IMR-90 (cell line): ENCODE data around the gene SAMD11. TPM values are rescaled to one million over a fixed set of nuclear protein-coding genes. Genes with fewer than 3 reads are reported as not detected.

Experiments
- ATAC-seq: fragments of 200-7000 bp; cut with Tn5 transposase; 2 replicates; pipeline ENCODE4 v1.9.1; 2020; ENCODE audit warnings: low read depth, mild to moderate bottlenecking, moderate library complexity
- BruUV-seq: library from RNA; stranded (reverse); fragments of 400-500 nt; replicated peaks from 2 replicates; lab custom pipeline; 2021; lab: Mats Ljungman, UMichigan
- CTCF ChIA-PET: fragments of 300-600 bp; formaldehyde crosslinking; extraction: SDS; loops from one replicate; lab custom pipeline; 2021; ENCODE audit warnings: antibody characterized with exemption; lab: Yijun Ruan, JAX
- POLR2A ChIA-PET: fragments of 300-600 bp; sonication (Branson Sonifier 250); formaldehyde crosslinking; loops from one replicate; lab custom pipeline; 2022; ENCODE audit warnings: antibody characterized with exemption; ENCODE audit not compliant: unreplicated experiment; lab: Charles Lee
- DNase-seq: peaks from one replicate; pipeline ENCODE4 v3.0.0; 2013
- H2AFZ ChIP-seq: replicated peaks from 2 replicates; pipeline ENCODE3; 2013; ENCODE audit warnings: low read length, mild to moderate bottlenecking; ENCODE audit not compliant: poor library complexity
- H2AK5ac ChIP-seq: 2 replicates; pipeline ENCODE4 v1.6.1; 2013; ENCODE audit warnings: low read depth, low read length, inconsistent platforms
- H2AK9ac ChIP-seq: replicated peaks from 2 replicates; pipeline ENCODE3; 2013; ENCODE audit warnings: mild to moderate bottlenecking, low read depth, low read length, moderate library complexity; ENCODE audit not compliant: poor library complexity
- H2BK120ac ChIP-seq: 2 replicates; pipeline ENCODE4 v1.6.1; 2013; ENCODE audit warnings: low read depth, low read length, inconsistent platforms
- H2BK15ac ChIP-seq: 3 replicates; pipeline ENCODE4 v1.6.1; 2013; ENCODE audit warnings: low read depth, low read length, inconsistent platforms
- H2BK20ac ChIP-seq: 2 replicates; pipeline ENCODE4 v1.6.1; 2013; ENCODE audit warnings: low read depth, mild to moderate bottlenecking, inconsistent platforms, low read length, moderate library complexity
- H2BK5ac ChIP-seq: 2 replicates; pipeline ENCODE4 v1.6.1; 2013; ENCODE audit warnings: mild to moderate bottlenecking, low read depth, low read length, inconsistent platforms; ENCODE audit not compliant: poor library complexity, severe bottlenecking
- H3K14ac ChIP-seq: replicated peaks from 2 replicates; pipeline ENCODE4 v1.6.1; 2013; ENCODE audit warnings: low read depth, low read length, inconsistent platforms
- H3K18ac ChIP-seq: 2 replicates; pipeline ENCODE4 v1.6.1; 2013; ENCODE audit warnings: low read depth, low read length, control low read depth
- H3K23ac ChIP-seq: 2 replicates; pipeline ENCODE4 v1.6.1; 2013; ENCODE audit warnings: low read depth, low read length, inconsistent platforms
- H3K27ac ChIP-seq: 2 replicates; pipeline ENCODE4 v1.5.1; 2013; ENCODE audit warnings: mild to moderate bottlenecking, control low read depth, low read length; ENCODE audit not compliant: insufficient read depth
- H3K27me3 ChIP-seq: 2 replicates; pipeline ENCODE4 v1.6.1; 2013; ENCODE audit warnings: low read length; ENCODE audit not compliant: control insufficient read depth, insufficient read depth
- H3K36me3 ChIP-seq: 2 replicates; pipeline ENCODE4 v1.6.1; 2013; ENCODE audit warnings: low read length, mixed read lengths; ENCODE audit not compliant: control insufficient read depth, insufficient read depth
- H3K4ac ChIP-seq: 2 replicates; pipeline ENCODE4 v1.6.1; 2013; ENCODE audit warnings: low read depth, low read length, inconsistent platforms
- H3K4me1 ChIP-seq: 2 replicates; pipeline ENCODE4 v1.6.1; 2013; ENCODE audit warnings: low read length, mixed read lengths; ENCODE audit not compliant: control insufficient read depth, insufficient read depth
- H3K4me2 ChIP-seq: 2 replicates; pipeline ENCODE4 v1.6.1; 2013; ENCODE audit warnings: low read depth, mild to moderate bottlenecking, control low read depth, low read length, moderate library complexity
- H3K4me3 ChIP-seq: 2 replicates; pipeline ENCODE4 v1.5.1; 2013; ENCODE audit warnings: low read depth, mild to moderate bottlenecking, control low read depth, low read length, moderate library complexity; ENCODE audit not compliant: insufficient read depth
- H3K56ac ChIP-seq: 2 replicates; pipeline ENCODE4 v1.6.1; 2013; ENCODE audit warnings: low read length, inconsistent platforms; ENCODE audit not compliant: insufficient read depth; ENCODE audit errors: extremely low read depth
- H3K79me1 ChIP-seq, 2 experiments: 2 replicates each; pipeline ENCODE4 v1.6.1; 2013; ENCODE audit warnings: low read length in 2 of 2, inconsistent platforms in 1 of 2, low read depth in 1 of 2
- H3K9ac ChIP-seq: 2 replicates; pipeline ENCODE4 v1.6.1; 2013; ENCODE audit warnings: low read depth, low read length, control low read depth
- H3K9me1 ChIP-seq: 2 replicates; pipeline ENCODE4 v1.6.1; 2013; ENCODE audit warnings: low read length, inconsistent platforms; ENCODE audit not compliant: insufficient read depth
- H3K9me3 ChIP-seq: 2 replicates; pipeline ENCODE4 v1.6.1; 2013; ENCODE audit warnings: low read length; ENCODE audit not compliant: control insufficient read depth, insufficient read depth
- H4K20me1 ChIP-seq: 2 replicates; pipeline ENCODE4 v1.6.1; 2013; ENCODE audit warnings: low read length, inconsistent platforms; ENCODE audit not compliant: insufficient read depth
- H4K5ac ChIP-seq: 2 replicates; pipeline ENCODE4 v1.6.1; 2013; ENCODE audit warnings: mild to moderate bottlenecking, low read depth, low read length, control low read depth
- H4K8ac ChIP-seq, 2 experiments: 2 replicates each; pipeline ENCODE4 v1.6.1; 2013; ENCODE audit warnings: low read depth in 2 of 2, low read length in 2 of 2, control low read depth in 1 of 2, inconsistent platforms in 1 of 2
- H4K91ac ChIP-seq: 2 replicates; pipeline ENCODE4 v1.6.1; 2013; ENCODE audit warnings: low read depth, low read length, inconsistent platforms; ENCODE audit not compliant: insufficient read depth
- BHLHE40 ChIP-seq: fragments of 150-350 bp; IDR thresholded peaks from 2 replicates; pipeline ENCODE4 v1.6.1; 2016; ENCODE audit warnings: mild to moderate bottlenecking, low read depth, low read length
- CHD1 ChIP-seq: IDR thresholded peaks from 2 replicates; pipeline ENCODE4 v1.6.1; 2012; ENCODE audit warnings: low read depth, low read length, improper control_type of control experiment
- CTCF ChIP-seq: conservative IDR thresholded peaks from 2 replicates; pipeline ENCODE4 v1.5.1; 2012; ENCODE audit warnings: mild to moderate bottlenecking, low read depth, low read length, improper control_type of control experiment
- FOS ChIP-seq: fragments of 150-350 bp; IDR thresholded peaks from 2 replicates; pipeline ENCODE4 v1.6.1; 2016; ENCODE audit warnings: low read depth, low read length
- MAZ ChIP-seq: IDR thresholded peaks from 2 replicates; pipeline ENCODE4 v1.6.1; 2012; ENCODE audit warnings: low read depth, mild to moderate bottlenecking, low read length, improper control_type of control experiment, moderate library complexity, borderline replicate concordance
- MXI1 ChIP-seq: IDR thresholded peaks from 2 replicates; pipeline ENCODE4 v1.6.1; 2012; ENCODE audit warnings: low read depth, mild to moderate bottlenecking, low read length, moderate library complexity, borderline replicate concordance
- NFE2L2 ChIP-seq: fragments of 150-350 bp; IDR thresholded peaks from 2 replicates; pipeline ENCODE4 v1.6.1; 2016; ENCODE audit warnings: low read depth, mild to moderate bottlenecking, low read length
- RAD21 ChIP-seq: IDR thresholded peaks from 2 replicates; pipeline ENCODE4 v1.6.1; 2012; ENCODE audit warnings: low read length, improper control_type of control experiment
- RFX5 ChIP-seq: IDR thresholded peaks from 2 replicates; pipeline ENCODE4 v1.8.0; 2012; ENCODE audit warnings: low read depth, mild to moderate bottlenecking, low read length, moderate library complexity
- SMC3 ChIP-seq: fragments of 150-350 bp; IDR thresholded peaks from 2 replicates; pipeline ENCODE4 v1.6.1; 2016; ENCODE audit warnings: low read depth, mild to moderate bottlenecking, antibody characterized with exemption, low read length, moderate library complexity
- WGBS, 2 experiments: methylation state at CpG; one replicate each; pipeline versions ENCODE4 v1.1.5 to v1.1.7; 2013; ENCODE audit warnings: missing lambda C conversion rate in 2 of 2; ENCODE audit not compliant: insufficient read length in 1 of 2; ENCODE audit errors: extremely low coverage in 2 of 2; 5-methylcytosine and 5-hydroxymethylcytosine counted together
- dilution Hi-C: fragments of 300-500 bp; cut with HindIII; formaldehyde crosslinking; loops from one replicate; pipeline ENCODE4 v1.14.3; 2018; ENCODE audit warnings: low sequenced_read_pairs; ENCODE audit not compliant: unreplicated experiment
- in situ Hi-C: fragments of 300-500 bp; cut with MboI; formaldehyde crosslinking; loops from 3 replicates; pipeline ENCODE4 v1.14.3; 2019; ENCODE audit warnings: low sequenced_read_pairs, inconsistent platforms, mixed read lengths
- intact Hi-C: fragments of 100-400 bp; cut with micrococcal nuclease; formaldehyde crosslinking; loops from 2 replicates; pipeline ENCODE4 v1.10.0; 2022
- polyA plus RNA-seq, 3 experiments: library from polyadenylated mRNA; depleted of rRNA; stranded (reverse); fragments of >200 nt; gene quantifications; 2 replicates each; pipeline ENCODE4 v1.2.3, GENCODE V29; 2012; ENCODE audit warnings: low replicate concordance in 1 of 3
- total RNA-seq: library from RNA; depleted of rRNA; stranded (reverse); fragments of >200 nt; gene quantifications from 2 replicates; pipeline ENCODE4 v1.2.3, GENCODE V29; 2012

The SAMD11 gene
- total and polyA plus RNA-seq, 2 of the 4 experiments (the other 2 are of a cell fraction): 5.9 to 22.9 TPM

GRCh38 chr1:923991-924655 is 400 bp downstream of the SAMD11 start:
- DNase-seq: no peak
- Histone ChIP-seq H3K27ac (peak overlapping the region; percentile 23; the same call in 1 of the 2 replicates), H3K9ac (peak overlapping the region; percentile 63; the same call in 1 of the 2 replicates), H3K56ac (no peak overlapping the region), H2AFZ (peak overlapping the region; percentile 80), H2AK5ac (no peak overlapping the region), H2BK120ac (no peak overlapping the region), H2BK5ac (peak overlapping the region; percentile 76), H3K18ac (no peak overlapping the region), H3K4me1 (peaks cover 15% of the 10 kb centered on the region), H2AK9ac (no peak overlapping the region), H3K9me3 (no peaks in the 10 kb centered on the region), H2BK20ac (no peak overlapping the region), H3K14ac (no peak overlapping the region), H4K5ac (no peak overlapping the region), H3K4me2 (peak overlapping the region; percentile 65), H4K91ac (no peak overlapping the region), H3K4ac (no peak overlapping the region), H2BK15ac (no peak overlapping the region), H3K36me3 (peaks cover 2% of the 10 kb centered on the region; the same call in 1 of the 2 replicates), H3K27me3 (no peaks in the 10 kb centered on the region), H4K20me1 (peaks cover 3% of the 10 kb centered on the region), H3K4me3 (peak overlapping the region; percentile 59), H3K79me1 (peaks cover 4 to 23% of the 10 kb centered on the region in 2 experiments; a peak in 2 of 4 replicates), H4K8ac (peak overlapping the region in 1 of 2 experiments; percentile 72; a peak in 1 of 4 replicates), H3K9me1 (peaks cover 5% of the 10 kb centered on the region), H3K23ac (no peak overlapping the region)
- intact Hi-C loops (loop anchor here (2.0 to 5.0 kb wide), 2 partner anchors 17 to 33 kb away; partner anchors contain the start of gene NOC2L), dilution Hi-C loops (no loop called here), in situ Hi-C loops (no loop called here)
- no peak for TF ChIP-seq RAD21
- no peak for TF ChIP-seq BHLHE40
- no peak for TF ChIP-seq RFX5
- TF ChIP-seq NFE2L2: no peak
- no peak for TF ChIP-seq MXI1
- no peak for TF ChIP-seq CTCF
- no peak for TF ChIP-seq FOS
- TF ChIP-seq SMC3: no peak
- no peak for TF ChIP-seq CHD1
- no peak for TF ChIP-seq MAZ
- 1% methylated on average over 48 of the region's 98 CpGs; no CpG with 5 or more reads in 1 of the 2 experiments for WGBS, 2 experiments
- BruUV-seq: no TSS peak
- peak; percentile 8 for ATAC-seq
- ChIA-PET CTCF (interaction anchor here (0.6 kb wide), 1 partner anchor 15 kb away, joined by 3 read pairs; no protein-coding TSS in a partner anchor), POLR2A (no interaction called here)
